Measurements from ENCODE around the gene OR52A1. TPM values are rescaled to one million over a fixed set of nuclear protein-coding genes. Genes with fewer than 3 reads are reported as not detected.

Gene OR52A1
- not detected for total RNA-seq

DNA sequence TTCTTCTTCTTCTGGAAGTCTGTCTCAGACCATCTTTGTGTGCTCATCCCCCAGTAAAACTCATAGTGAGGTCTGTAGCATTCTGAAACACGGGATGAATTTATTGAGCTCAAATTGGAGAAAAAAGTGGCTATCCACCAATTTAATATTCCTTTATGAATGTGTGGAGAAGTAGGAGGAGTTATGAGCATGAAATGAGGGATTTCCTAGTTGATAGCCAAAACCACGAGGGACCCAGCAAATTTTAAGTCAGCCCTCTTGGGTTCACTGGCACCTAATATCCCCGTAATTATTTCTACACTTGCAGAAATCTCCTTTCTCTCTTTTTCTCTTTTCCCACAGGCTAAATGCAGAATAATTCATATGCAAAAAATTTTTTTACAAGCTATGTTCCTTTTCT lies at the start of gene OR52A1:
Gene OR52A1 (minus strand): TSS at position 101 of the 400 bp plus-strand sequence. CDS start 2,388 bp downstream, outside the sequence.

DNA sequence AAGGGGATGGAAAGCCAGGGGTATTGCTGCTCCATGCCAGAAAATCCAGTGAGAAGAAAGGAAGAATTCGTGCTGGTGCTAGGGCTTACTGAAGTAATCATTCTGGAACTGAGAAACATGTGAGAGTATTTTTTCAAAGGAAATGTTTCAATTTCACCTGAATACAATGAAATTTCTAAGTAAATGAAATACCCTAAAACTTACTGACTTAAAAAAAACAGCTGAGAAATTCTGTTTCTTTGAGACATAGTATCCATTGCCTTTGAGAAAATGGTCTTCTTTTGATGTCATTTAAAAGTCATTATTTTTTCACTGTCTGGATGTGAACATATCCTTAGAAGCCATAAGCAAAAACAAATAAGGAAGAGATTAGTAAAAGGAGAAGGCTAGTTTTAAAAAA lies 46.0 kb upstream of the OR52A1 start, which contains the start of gene OR51V1:
Gene OR51V1 (minus strand): TSS at position 101 of the 400 bp plus-strand sequence. CDS start 0 bp downstream, at position 101.

DNA sequence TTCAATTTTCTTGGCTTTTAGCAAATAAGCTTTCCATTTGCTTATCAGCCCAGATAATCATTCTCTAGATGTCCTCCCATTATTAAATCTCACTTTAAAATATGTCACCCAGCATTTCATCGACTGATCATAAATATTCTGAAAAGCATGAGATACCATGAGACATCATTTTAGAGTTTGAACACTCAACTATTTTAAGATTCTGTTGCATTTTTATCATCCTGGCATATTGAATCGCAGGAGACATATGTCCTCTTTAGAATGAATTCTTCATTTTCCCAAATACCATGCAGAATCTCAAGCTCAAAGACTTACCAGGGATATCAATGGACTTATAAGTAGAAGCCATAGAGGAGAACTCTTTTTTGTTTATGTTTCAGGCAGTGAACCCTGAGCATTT lies 16.6 kb downstream of the OR52A1 start, which contains the start of gene OR52A5:
Gene OR52A5 (minus strand): TSS at position 361 of the 400 bp plus-strand sequence. CDS start 5,714 bp downstream, outside the sequence.

Other genes starting within 250 kb of the OR52A1 start
- gene OR51G2, start 235.4 kb downstream of the OR52A1 start, total RNA-seq, result not detected
- gene OR51G1, start 230.4 kb downstream of the OR52A1 start, total RNA-seq, result not detected
- gene OR51A4, start 207.2 kb downstream of the OR52A1 start, total RNA-seq, result not detected
- not detected for gene OR51A2, start 199.0 kb downstream of the OR52A1 start, total RNA-seq
- gene OR51L1, start 159.9 kb downstream of the OR52A1 start, total RNA-seq, result not detected
- gene OR52J3, start 108.2 kb downstream of the OR52A1 start, total RNA-seq, result not detected
- gene OR52E2, start 95.1 kb downstream of the OR52A1 start, total RNA-seq, result not detected
- not detected for gene OR52E1, start 85.2 kb downstream of the OR52A1 start, total RNA-seq
- not detected for gene OR52A5, start 16.4 kb downstream of the OR52A1 start, total RNA-seq
- gene OR51V1, start 45.9 kb upstream of the OR52A1 start, total RNA-seq, result not detected
- 1,761 TPM for gene HBB, start 72.3 kb upstream of the OR52A1 start, total RNA-seq
- 1.3 TPM for gene HBD, start 79.7 kb upstream of the OR52A1 start, total RNA-seq
- gene HBG1, start 95.1 kb upstream of the OR52A1 start, total RNA-seq, result 65.3 TPM
- 14,762 TPM for gene HBG2, start 100.0 kb upstream of the OR52A1 start, total RNA-seq
- 23.8 TPM for gene HBE1, start 115.2 kb upstream of the OR52A1 start, total RNA-seq
- gene OR51B4, start 147.2 kb upstream of the OR52A1 start, total RNA-seq, result 1.5 TPM
- 0.47 TPM for gene OR51B2, start 169.5 kb upstream of the OR52A1 start, total RNA-seq
- gene OR51B5, start 188.8 kb upstream of the OR52A1 start, total RNA-seq, result 2.3 TPM
- gene OR51B6, start 196.8 kb upstream of the OR52A1 start, total RNA-seq, result not detected
- gene OR51M1, start 229.1 kb upstream of the OR52A1 start, total RNA-seq, result not detected